ENCODE data around the gene EEF1AKMT3.
"Not testable (repeated sequence)": the region's sequence is repeated elsewhere in the genome, so short reads cannot be mapped to it uniquely, and the experiment has no call there.

EEF1AKMT3 gene

GRCh38 chr12:57816855-57817151, 44.4 kb downstream of the EEF1AKMT3 start:
- Histone ChIP-seq H3K36me3 (ENCODE audit: control insufficient read depth in 1 of 2, insufficient read depth in 2 of 2, low read length in 2 of 2) (peaks cover 9 to 28% of the 10 kb centered on the region in 2 donors), H3K9me3 (ENCODE audit: control insufficient read depth in 1 of 2, low read length in 2 of 2) (no peaks in the 10 kb centered on the region), H3K27me3 (ENCODE audit: low read depth, low read length) (no peaks in the 10 kb centered on the region), H3K27ac (ENCODE audit: low read length) (peak overlapping the region; percentile 14), H3K4me3 (ENCODE audit: low read depth in 1 of 2, low read length in 2 of 2) (no peak overlapping the region), H3K4me1 (ENCODE audit: control insufficient read depth in 1 of 2, insufficient read depth in 2 of 2, low read length in 2 of 2) (peaks cover 20 to 37% of the 10 kb centered on the region in 2 donors)

DNA sequence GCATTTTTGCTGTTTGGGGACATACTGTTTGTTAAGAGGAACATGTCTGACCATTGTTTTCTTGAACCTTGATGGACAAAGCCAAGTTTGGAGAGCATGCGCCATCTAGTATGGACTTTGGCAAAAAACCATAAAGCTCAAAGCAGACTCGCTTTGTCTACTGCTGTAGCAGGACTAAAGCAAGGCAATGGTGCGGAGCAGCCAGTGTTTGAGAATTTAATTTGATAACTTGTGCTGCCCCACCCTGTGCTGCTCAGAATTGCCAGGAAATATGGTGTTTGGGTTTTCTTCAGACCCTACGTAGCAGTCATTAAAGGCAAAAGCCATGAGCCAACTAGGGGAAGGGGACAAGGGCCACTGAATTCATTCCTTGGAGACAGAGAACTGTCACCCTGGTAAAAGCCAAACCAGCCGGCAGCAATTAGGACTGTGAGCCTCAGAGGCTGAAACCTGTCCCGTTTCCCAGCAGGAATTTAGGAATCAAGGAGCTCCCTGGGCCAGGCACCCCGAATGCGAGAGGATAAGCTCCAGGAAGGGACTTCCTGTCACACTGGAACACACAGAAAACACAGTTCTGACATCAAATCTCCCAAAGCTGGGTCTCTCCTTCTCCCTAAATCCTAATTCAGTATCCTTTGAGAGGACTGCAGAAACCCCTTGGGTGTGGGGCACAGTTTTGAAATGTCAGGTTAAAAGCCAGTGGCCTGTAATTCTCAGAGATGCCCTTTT, 45.0 kb downstream of the EEF1AKMT3 start:
- no peaks in the 10 kb centered on the region for H3K27me3 ChIP-seq (ENCODE audit: low read depth, low read length)
- H3K4me3 ChIP-seq (ENCODE audit: low read depth in 1 of 2, low read length in 2 of 2): no peak overlapping the region
- H3K27ac ChIP-seq (ENCODE audit: low read length): peak overlapping the region; percentile 14
- H3K4me1 ChIP-seq (ENCODE audit: control insufficient read depth in 1 of 2, insufficient read depth in 2 of 2, low read length in 2 of 2): peaks cover 20 to 43% of the 10 kb centered on the region in 2 donors
- H3K9me3 ChIP-seq (ENCODE audit: control insufficient read depth in 1 of 2, low read length in 2 of 2): no peaks in the 10 kb centered on the region
- H3K36me3 ChIP-seq (ENCODE audit: control insufficient read depth in 1 of 2, insufficient read depth in 2 of 2, low read length in 2 of 2): peaks cover 9 to 35% of the 10 kb centered on the region in 2 donors

GRCh38 chr12:57817990-57818331, 45.5 kb downstream of the EEF1AKMT3 start:
- not testable (repeated sequence) for H3K27me3 ChIP-seq (ENCODE audit: low read depth, low read length); H3K27ac ChIP-seq (ENCODE audit: low read length); H3K4me3 ChIP-seq (ENCODE audit: low read depth in 1 of 2, low read length in 2 of 2); H3K9me3 ChIP-seq (ENCODE audit: control insufficient read depth in 1 of 2, low read length in 2 of 2)
- Histone ChIP-seq H3K4me1 (ENCODE audit: control insufficient read depth in 1 of 2, insufficient read depth in 2 of 2, low read length in 2 of 2) (peaks cover 20 to 44% of the 10 kb centered on the region in 2 donors), H3K36me3 (ENCODE audit: control insufficient read depth in 1 of 2, insufficient read depth in 2 of 2, low read length in 2 of 2) (peaks cover 14 to 36% of the 10 kb centered on the region in 2 donors)

- not testable (repeated sequence) for H3K27ac ChIP-seq (ENCODE audit: low read length); H3K27me3 ChIP-seq (ENCODE audit: low read depth, low read length); H3K9me3 ChIP-seq (ENCODE audit: control insufficient read depth in 1 of 2, low read length in 2 of 2); H3K4me3 ChIP-seq (ENCODE audit: low read depth in 1 of 2, low read length in 2 of 2)
- Histone ChIP-seq H3K4me1 (ENCODE audit: control insufficient read depth in 1 of 2, insufficient read depth in 2 of 2, low read length in 2 of 2) (peaks cover 20 to 38% of the 10 kb centered on the region in 2 donors), H3K36me3 (ENCODE audit: control insufficient read depth in 1 of 2, insufficient read depth in 2 of 2, low read length in 2 of 2) (peaks cover 36 to 54% of the 10 kb centered on the region in 2 donors)
Measured at GRCh38 chr12:57820119-57820518, 47.7 kb downstream of the EEF1AKMT3 start.

DNA sequence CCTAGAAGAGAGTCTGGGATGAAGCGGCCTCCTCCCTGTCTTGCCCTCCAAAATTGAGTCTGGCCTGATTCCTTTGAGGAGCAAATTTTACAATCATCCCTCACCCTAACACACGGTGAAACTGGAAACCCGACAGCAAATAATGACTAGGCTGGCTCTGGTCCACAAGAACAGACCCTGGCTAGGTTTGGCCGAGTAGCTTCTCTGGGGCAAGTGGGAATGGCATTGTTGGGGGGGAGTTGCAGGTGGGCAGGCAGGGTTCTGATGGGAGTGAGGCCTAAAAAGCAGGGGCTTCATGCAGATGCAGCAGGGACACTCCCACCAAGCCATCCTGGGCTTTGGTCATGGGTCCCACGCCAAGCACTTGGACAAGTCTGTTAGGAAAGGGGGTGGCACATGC, 48.6 kb downstream of the EEF1AKMT3 start:
- H3K9me3 ChIP-seq (ENCODE audit: control insufficient read depth in 1 of 2, low read length in 2 of 2); H3K4me3 ChIP-seq (ENCODE audit: low read depth in 1 of 2, low read length in 2 of 2); H3K27ac ChIP-seq (ENCODE audit: low read length); H3K27me3 ChIP-seq (ENCODE audit: low read depth, low read length): not testable (repeated sequence)
- Histone ChIP-seq H3K4me1 (ENCODE audit: control insufficient read depth in 1 of 2, insufficient read depth in 2 of 2, low read length in 2 of 2) (peaks cover 16 to 29% of the 10 kb centered on the region in 2 donors), H3K36me3 (ENCODE audit: control insufficient read depth in 1 of 2, insufficient read depth in 2 of 2, low read length in 2 of 2) (peaks cover 45 to 62% of the 10 kb centered on the region in 2 donors)

DNA sequence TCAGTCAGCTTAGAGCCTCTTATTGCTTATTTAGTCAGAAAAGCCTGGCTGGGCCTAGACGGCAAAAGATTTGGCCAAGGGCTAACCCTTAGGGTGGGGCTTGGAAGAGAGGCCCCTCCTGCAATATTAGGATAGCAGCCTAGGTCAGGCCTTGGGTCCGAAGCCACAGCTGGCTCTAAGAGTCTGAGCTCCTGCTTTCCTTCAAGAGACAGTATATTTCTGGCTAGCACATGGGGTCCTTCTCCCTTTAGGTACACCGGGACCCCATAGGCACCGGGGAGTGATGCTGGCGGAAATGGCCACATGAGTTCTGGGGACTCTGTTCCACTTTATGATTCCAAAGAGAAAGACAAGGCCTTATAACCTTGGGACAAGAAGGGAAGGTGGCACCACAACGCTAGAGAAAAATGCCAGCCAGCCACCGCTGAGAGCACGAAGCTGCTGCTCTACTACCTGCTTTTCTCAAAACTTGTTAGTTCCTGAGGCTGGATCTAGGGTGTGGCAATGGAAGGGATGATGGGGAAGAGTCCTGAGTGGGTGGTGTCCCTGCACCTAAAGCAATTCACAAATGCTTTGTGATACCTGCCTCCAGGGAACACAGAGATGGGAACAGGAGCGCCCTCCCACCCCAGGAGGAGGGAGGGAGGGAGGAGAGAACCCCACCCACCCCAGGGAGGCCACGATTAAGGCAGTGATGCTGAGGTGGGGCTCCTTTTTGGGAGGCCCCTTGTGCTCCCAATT, 49.2 kb downstream of the EEF1AKMT3 start:
- Histone ChIP-seq H3K27ac (ENCODE audit: low read length) (no peak overlapping the region), H3K27me3 (ENCODE audit: low read depth, low read length) (no peaks in the 10 kb centered on the region), H3K36me3 (ENCODE audit: control insufficient read depth in 1 of 2, insufficient read depth in 2 of 2, low read length in 2 of 2) (peaks cover 51 to 69% of the 10 kb centered on the region in 2 donors), H3K9me3 (ENCODE audit: control insufficient read depth in 1 of 2, low read length in 2 of 2) (no peaks in the 10 kb centered on the region), H3K4me3 (ENCODE audit: low read depth in 1 of 2, low read length in 2 of 2) (no peak overlapping the region), H3K4me1 (ENCODE audit: control insufficient read depth in 1 of 2, insufficient read depth in 2 of 2, low read length in 2 of 2) (peaks cover 10 to 24% of the 10 kb centered on the region in 2 donors)

DNA sequence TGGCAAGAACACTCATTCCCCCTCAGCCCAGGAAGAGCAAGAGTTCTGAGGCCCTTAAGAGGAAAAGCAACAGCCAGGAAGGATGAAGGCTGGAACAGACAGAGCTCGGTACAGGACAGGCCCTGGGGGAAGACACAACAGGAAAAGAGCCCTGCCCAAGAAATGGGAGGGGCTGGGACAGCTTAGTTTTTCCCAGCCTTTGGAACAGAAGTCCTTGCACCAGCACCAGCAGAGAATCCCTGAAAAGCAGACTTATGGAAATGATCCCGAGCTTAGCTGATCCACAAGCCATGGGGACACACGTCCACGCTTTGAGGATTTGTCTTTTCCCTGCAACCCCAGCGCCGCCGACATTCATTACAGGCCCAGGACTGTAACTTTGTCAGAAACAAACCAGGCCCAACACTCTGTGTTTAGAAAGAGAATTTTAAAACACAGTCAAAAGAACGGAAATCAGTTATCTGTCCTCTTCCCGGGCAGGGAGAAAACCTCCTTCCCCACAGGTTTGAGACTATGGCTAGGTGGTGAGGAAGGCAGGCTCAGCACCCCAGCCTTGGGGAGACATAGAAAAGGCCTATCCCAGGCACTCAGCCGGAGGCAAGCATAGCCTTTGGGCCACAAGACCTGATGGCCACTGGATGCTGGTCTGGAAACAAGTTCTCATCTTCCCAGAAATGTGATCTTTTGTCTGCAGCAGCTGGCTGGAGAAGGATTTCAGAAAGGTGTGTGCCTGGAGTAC, 50.1 kb downstream of the EEF1AKMT3 start:
- H3K36me3 ChIP-seq (ENCODE audit: control insufficient read depth in 1 of 2, insufficient read depth in 2 of 2, low read length in 2 of 2): peaks cover 60 to 78% of the 10 kb centered on the region in 2 donors
- peaks cover 1 to 14% of the 10 kb centered on the region in 2 donors for H3K4me1 ChIP-seq (ENCODE audit: control insufficient read depth in 1 of 2, insufficient read depth in 2 of 2, low read length in 2 of 2)
- H3K4me3 ChIP-seq (ENCODE audit: low read depth in 1 of 2, low read length in 2 of 2): no peak overlapping the region
- H3K27me3 ChIP-seq (ENCODE audit: low read depth, low read length): no peaks in the 10 kb centered on the region
- no peaks in the 10 kb centered on the region for H3K9me3 ChIP-seq (ENCODE audit: control insufficient read depth in 1 of 2, low read length in 2 of 2)
- H3K27ac ChIP-seq (ENCODE audit: low read length): no peak overlapping the region

DNA sequence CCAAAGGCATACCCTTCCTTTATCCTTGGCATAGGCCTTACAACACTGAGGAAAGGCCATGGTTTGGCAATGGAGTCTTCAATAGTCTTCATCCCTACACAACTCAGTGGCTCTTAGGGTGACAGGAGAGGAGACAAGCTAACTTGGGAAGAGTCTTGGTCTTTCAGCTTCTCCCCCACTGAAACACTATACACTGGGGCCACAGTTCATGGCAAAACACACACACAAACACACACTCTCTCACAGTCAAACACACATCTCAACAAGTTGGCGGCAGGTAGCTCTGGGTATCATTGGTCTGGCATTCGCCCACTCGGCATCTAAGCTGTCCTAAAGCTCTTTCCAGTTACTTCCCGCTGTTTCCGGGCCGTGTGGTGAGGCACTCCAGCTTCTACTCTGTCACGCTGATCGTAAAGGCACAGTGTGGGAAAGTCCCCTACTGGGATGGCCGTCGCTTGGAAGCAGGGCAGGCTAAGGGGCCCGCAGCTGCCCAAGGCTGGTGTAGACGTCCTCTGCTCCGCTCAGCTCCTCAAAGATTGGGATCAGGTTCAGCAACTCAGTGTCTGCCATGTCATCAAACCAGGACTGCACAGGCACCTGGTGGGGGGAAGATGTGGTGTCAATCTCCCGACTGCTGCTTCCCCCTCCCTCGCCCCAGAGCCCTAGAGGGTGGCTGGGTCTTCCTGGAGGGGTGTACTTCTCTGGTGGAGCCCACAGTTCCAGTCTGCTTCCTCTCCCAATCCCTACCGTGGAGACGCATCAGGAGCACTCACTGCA, 50.9 kb downstream of the EEF1AKMT3 start:
- H3K4me1 ChIP-seq (ENCODE audit: control insufficient read depth in 1 of 2, insufficient read depth in 2 of 2, low read length in 2 of 2): peaks cover 0 to 10% of the 10 kb centered on the region in 2 donors
- H3K4me3 ChIP-seq (ENCODE audit: low read depth in 1 of 2, low read length in 2 of 2): no peak overlapping the region
- H3K27ac ChIP-seq (ENCODE audit: low read length): no peak overlapping the region
- H3K27me3 ChIP-seq (ENCODE audit: low read depth, low read length): no peaks in the 10 kb centered on the region
- peaks cover 67 to 84% of the 10 kb centered on the region in 2 donors for H3K36me3 ChIP-seq (ENCODE audit: control insufficient read depth in 1 of 2, insufficient read depth in 2 of 2, low read length in 2 of 2)
- no peaks in the 10 kb centered on the region for H3K9me3 ChIP-seq (ENCODE audit: control insufficient read depth in 1 of 2, low read length in 2 of 2)

- Histone ChIP-seq H3K9me3 (ENCODE audit: control insufficient read depth in 1 of 2, low read length in 2 of 2) (no peaks in the 10 kb centered on the region), H3K4me1 (ENCODE audit: control insufficient read depth in 1 of 2, insufficient read depth in 2 of 2, low read length in 2 of 2) (peaks cover 0 to 9% of the 10 kb centered on the region in 2 donors), H3K36me3 (ENCODE audit: control insufficient read depth in 1 of 2, insufficient read depth in 2 of 2, low read length in 2 of 2) (peaks cover 75 to 92% of the 10 kb centered on the region in 2 donors), H3K27me3 (ENCODE audit: low read depth, low read length) (no peaks in the 10 kb centered on the region), H3K27ac (ENCODE audit: low read length) (no peak overlapping the region), H3K4me3 (ENCODE audit: low read depth in 1 of 2, low read length in 2 of 2) (no peak overlapping the region)
Measured at GRCh38 chr12:57823908-57824640, 51.7 kb downstream of the EEF1AKMT3 start.

GRCh38 chr12:57825451-57825850, 53.0 kb downstream of the EEF1AKMT3 start:
- H3K27ac ChIP-seq (ENCODE audit: low read length): no peak overlapping the region

More at GRCh38 chr12:57825451-57825850, 53.0 kb downstream of the EEF1AKMT3 start:
- Histone ChIP-seq H3K9me3 (ENCODE audit: control insufficient read depth in 1 of 2, low read length in 2 of 2) (no peaks in the 10 kb centered on the region), H3K4me1 (ENCODE audit: control insufficient read depth in 1 of 2, insufficient read depth in 2 of 2, low read length in 2 of 2) (peaks cover 7 to 22% of the 10 kb centered on the region in 2 donors), H3K36me3 (ENCODE audit: control insufficient read depth in 1 of 2, insufficient read depth in 2 of 2, low read length in 2 of 2) (peaks cover 79 to 89% of the 10 kb centered on the region in 2 donors), H3K4me3 (ENCODE audit: low read depth in 1 of 2, low read length in 2 of 2) (no peak overlapping the region), H3K27me3 (ENCODE audit: low read depth, low read length) (no peaks in the 10 kb centered on the region)
